Astrocyte (in vitro differentiated cells and primary cell): ENCODE measurements around the gene AUNIP.

ENCODE experiments used
- CTCF ChIP-seq: IDR thresholded peaks from 2 replicates; pipeline ENCODE4 v1.5.1; 2011; ENCODE audit warnings: low read depth, mild to moderate bottlenecking, inconsistent platforms, low read length, moderate library complexity; ENCODE audit not compliant: insufficient read depth
- EZH2 ChIP-seq: IDR thresholded peaks from 2 replicates; pipeline ENCODE4 v1.6.1; 2012; ENCODE audit warnings: mild to moderate bottlenecking, low read length, inconsistent platforms; ENCODE audit not compliant: insufficient read depth

GRCh38 chr1:25821112-25821476, 38.2 kb downstream of the AUNIP start:
- TF ChIP-seq CTCF: no peak
- TF ChIP-seq EZH2: no peak
